MM.1S (cell line): ENCODE results near the gene CFD.

Experiments used
- EZH2 ChIP-seq: fragments of 300-600 bp; sonication (generic); optimal IDR thresholded peaks from 2 replicates; pipeline ENCODE3; 2017; ENCODE audit warnings: low read depth, mild to moderate bottlenecking, antibody characterized with exemption, low read length, mixed read lengths
- EZH2phosphoT487 ChIP-seq: fragments of 300-600 bp; sonication (generic); IDR thresholded peaks from 2 replicates; pipeline ENCODE4 v1.6.1; 2018; ENCODE audit warnings: antibody characterized with exemption, low read length
- TF ChIP-seq, protein P1 (sequence below): fragments of 300-600 bp; sonication (generic); IDR thresholded peaks from 2 replicates; pipeline ENCODE4 v1.5.1; 2016; ENCODE audit warnings: antibody characterized with exemption, low read length, mixed read lengths

DNA sequence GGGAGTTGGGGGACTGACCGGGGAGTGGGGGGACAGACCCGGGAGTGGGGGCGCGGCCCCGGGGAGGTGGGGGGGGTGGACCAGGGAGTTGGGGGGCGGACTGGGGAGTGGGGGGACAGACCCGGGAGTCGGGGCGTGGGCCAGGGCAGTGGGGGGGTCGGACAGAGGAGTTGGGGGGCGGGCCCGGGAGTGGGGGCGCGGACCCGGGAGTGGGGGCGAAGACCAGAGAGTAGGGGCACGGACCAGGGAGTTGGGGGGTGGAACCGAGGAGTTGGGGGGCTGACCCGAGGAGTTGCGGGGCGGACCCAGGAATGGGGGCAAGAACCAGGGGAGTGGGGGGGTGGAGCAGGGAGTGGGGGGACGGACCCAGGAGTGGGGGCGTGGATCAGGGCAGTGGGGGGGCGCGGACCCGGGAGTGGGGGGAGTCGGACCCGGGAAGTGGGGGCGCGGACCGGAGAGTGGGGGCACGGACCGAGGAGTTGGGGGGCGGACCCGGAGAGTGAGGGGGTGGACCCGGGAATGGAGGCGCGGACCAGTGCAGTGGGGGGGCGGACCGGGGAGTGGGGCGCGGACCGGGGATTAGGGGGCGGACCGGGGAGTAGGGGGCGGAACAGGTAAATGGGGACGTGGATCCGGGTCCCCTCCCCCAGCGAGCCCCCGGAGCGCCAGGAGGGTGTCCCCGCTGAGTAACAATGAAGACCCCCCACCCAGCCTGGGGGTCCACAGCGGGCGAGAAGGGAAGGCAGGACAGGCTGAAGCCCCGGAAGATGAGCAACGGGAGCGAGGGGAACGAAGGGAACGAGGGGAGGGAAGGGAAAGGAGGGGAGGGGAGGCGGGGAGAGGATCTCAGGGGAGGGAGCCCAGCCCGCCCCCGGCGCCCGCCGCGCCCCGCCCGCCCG, 53.0 kb downstream of the CFD start:
- TF ChIP-seq, protein P1, sequence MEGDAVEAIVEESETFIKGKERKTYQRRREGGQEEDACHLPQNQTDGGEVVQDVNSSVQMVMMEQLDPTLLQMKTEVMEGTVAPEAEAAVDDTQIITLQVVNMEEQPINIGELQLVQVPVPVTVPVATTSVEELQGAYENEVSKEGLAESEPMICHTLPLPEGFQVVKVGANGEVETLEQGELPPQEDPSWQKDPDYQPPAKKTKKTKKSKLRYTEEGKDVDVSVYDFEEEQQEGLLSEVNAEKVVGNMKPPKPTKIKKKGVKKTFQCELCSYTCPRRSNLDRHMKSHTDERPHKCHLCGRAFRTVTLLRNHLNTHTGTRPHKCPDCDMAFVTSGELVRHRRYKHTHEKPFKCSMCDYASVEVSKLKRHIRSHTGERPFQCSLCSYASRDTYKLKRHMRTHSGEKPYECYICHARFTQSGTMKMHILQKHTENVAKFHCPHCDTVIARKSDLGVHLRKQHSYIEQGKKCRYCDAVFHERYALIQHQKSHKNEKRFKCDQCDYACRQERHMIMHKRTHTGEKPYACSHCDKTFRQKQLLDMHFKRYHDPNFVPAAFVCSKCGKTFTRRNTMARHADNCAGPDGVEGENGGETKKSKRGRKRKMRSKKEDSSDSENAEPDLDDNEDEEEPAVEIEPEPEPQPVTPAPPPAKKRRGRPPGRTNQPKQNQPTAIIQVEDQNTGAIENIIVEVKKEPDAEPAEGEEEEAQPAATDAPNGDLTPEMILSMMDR = no peak
- no peak for TF ChIP-seq EZH2
- TF ChIP-seq EZH2phosphoT487 = no peak
